GM12874 (cell line): ENCODE results near the gene IGSF6.

Experiments used
- CTCF ChIP-seq: IDR thresholded peaks from 2 replicates; pipeline ENCODE4 v1.5.1; 2011; ENCODE audit warnings: low read depth, mild to moderate bottlenecking, control low read depth, low read length, moderate library complexity; ENCODE audit not compliant: insufficient read depth

Gene IGSF6

GRCh38 chr16:21614896-21615295 is 37.5 kb downstream of the IGSF6 start:
- no peak for TF ChIP-seq CTCF

- no peak for TF ChIP-seq CTCF
Measured at GRCh38 chr16:21613781-21614180, 38.6 kb downstream of the IGSF6 start.

- TF ChIP-seq CTCF = no peak
Measured at GRCh38 chr16:21613361-21613760, 39.0 kb downstream of the IGSF6 start.

GRCh38 chr16:21611556-21612384 is 40.6 kb downstream of the IGSF6 start:
- TF ChIP-seq CTCF = no peak

- no peak for TF ChIP-seq CTCF
Measured at GRCh38 chr16:21611198-21611555, 41.2 kb downstream of the IGSF6 start.

GRCh38 chr16:21610766-21611165 is 41.6 kb downstream of the IGSF6 start:
- TF ChIP-seq CTCF = no peak

GRCh38 chr16:21610006-21610544 is 42.3 kb downstream of the IGSF6 start:
- TF ChIP-seq CTCF = no peak
